ENCODE data around the gene DNAL4.

DNAL4 gene

GRCh38 chr22:38782402-38783094 lies 11.4 kb downstream of the DNAL4 start:
- H3K4me3 ChIP-seq (ENCODE audit: low read length), result no peak overlapping the region
- no peak overlapping the region for H3K27ac ChIP-seq (ENCODE audit: low read length)
- no peaks in the 10 kb centered on the region for H3K36me3 ChIP-seq (ENCODE audit: control insufficient read depth, low read depth, low read length)
- H3K9ac ChIP-seq (ENCODE audit: low read length), result no peak overlapping the region
- no peaks in the 10 kb centered on the region for H3K27me3 ChIP-seq (ENCODE audit: control insufficient read depth, insufficient read depth, low read length)
- no peaks in the 10 kb centered on the region for H3K9me3 ChIP-seq (ENCODE audit: control insufficient read depth, low read depth, low read length)
- peaks cover 6% of the 10 kb centered on the region for H3K4me1 ChIP-seq (ENCODE audit: control insufficient read depth, low read depth, low read length)

GRCh38 chr22:38781033-38781432 lies 12.9 kb downstream of the DNAL4 start:
- Histone ChIP-seq H3K9ac (ENCODE audit: low read length) (no peak overlapping the region), H3K4me3 (ENCODE audit: low read length) (no peak overlapping the region), H3K27ac (ENCODE audit: low read length) (no peak overlapping the region), H3K4me1 (ENCODE audit: control insufficient read depth, low read depth, low read length) (peaks cover 6% of the 10 kb centered on the region), H3K9me3 (ENCODE audit: control insufficient read depth, low read depth, low read length) (no peaks in the 10 kb centered on the region), H3K27me3 (ENCODE audit: control insufficient read depth, insufficient read depth, low read length) (no peaks in the 10 kb centered on the region), H3K36me3 (ENCODE audit: control insufficient read depth, low read depth, low read length) (no peaks in the 10 kb centered on the region)

GRCh38 chr22:38777087-38777671 lies 16.8 kb downstream of the DNAL4 start:
- H3K4me3 ChIP-seq (ENCODE audit: low read length), result no peak overlapping the region
- no peaks in the 10 kb centered on the region for H3K27me3 ChIP-seq (ENCODE audit: control insufficient read depth, insufficient read depth, low read length)
- no peaks in the 10 kb centered on the region for H3K9me3 ChIP-seq (ENCODE audit: control insufficient read depth, low read depth, low read length)
- no peaks in the 10 kb centered on the region for H3K36me3 ChIP-seq (ENCODE audit: control insufficient read depth, low read depth, low read length)
- H3K9ac ChIP-seq (ENCODE audit: low read length), result no peak overlapping the region
- H3K27ac ChIP-seq (ENCODE audit: low read length), result no peak overlapping the region
- peaks cover under 1% of the 10 kb centered on the region for H3K4me1 ChIP-seq (ENCODE audit: control insufficient read depth, low read depth, low read length)

- H3K4me1 ChIP-seq (ENCODE audit: control insufficient read depth, low read depth, low read length), result no peaks in the 10 kb centered on the region
- no peak overlapping the region for H3K9ac ChIP-seq (ENCODE audit: low read length)
- H3K36me3 ChIP-seq (ENCODE audit: control insufficient read depth, low read depth, low read length), result no peaks in the 10 kb centered on the region
- H3K27me3 ChIP-seq (ENCODE audit: control insufficient read depth, insufficient read depth, low read length), result no peaks in the 10 kb centered on the region
- H3K9me3 ChIP-seq (ENCODE audit: control insufficient read depth, low read depth, low read length), result no peaks in the 10 kb centered on the region
- H3K4me3 ChIP-seq (ENCODE audit: low read length), result no peak overlapping the region
- no peak overlapping the region for H3K27ac ChIP-seq (ENCODE audit: low read length)
These were observed 17.9 kb downstream of the DNAL4 start for GRCh38 chr22:38776086-38776485.

- H3K36me3 ChIP-seq (ENCODE audit: control insufficient read depth, low read depth, low read length), result no peaks in the 10 kb centered on the region
- no peak overlapping the region for H3K9ac ChIP-seq (ENCODE audit: low read length)
- H3K9me3 ChIP-seq (ENCODE audit: control insufficient read depth, low read depth, low read length), result no peaks in the 10 kb centered on the region
- H3K27ac ChIP-seq (ENCODE audit: low read length), result no peak overlapping the region
- H3K4me3 ChIP-seq (ENCODE audit: low read length), result no peak overlapping the region
- H3K27me3 ChIP-seq (ENCODE audit: control insufficient read depth, insufficient read depth, low read length), result no peaks in the 10 kb centered on the region
- no peaks in the 10 kb centered on the region for H3K4me1 ChIP-seq (ENCODE audit: control insufficient read depth, low read depth, low read length)
These were observed 18.3 kb downstream of the DNAL4 start for GRCh38 chr22:38775656-38776055.

- H3K9ac ChIP-seq (ENCODE audit: low read length), result no peak overlapping the region
- no peaks in the 10 kb centered on the region for H3K9me3 ChIP-seq (ENCODE audit: control insufficient read depth, low read depth, low read length)
- H3K4me1 ChIP-seq (ENCODE audit: control insufficient read depth, low read depth, low read length), result no peaks in the 10 kb centered on the region
- no peaks in the 10 kb centered on the region for H3K36me3 ChIP-seq (ENCODE audit: control insufficient read depth, low read depth, low read length)
- no peak overlapping the region for H3K27ac ChIP-seq (ENCODE audit: low read length)
- no peaks in the 10 kb centered on the region for H3K27me3 ChIP-seq (ENCODE audit: control insufficient read depth, insufficient read depth, low read length)
- H3K4me3 ChIP-seq (ENCODE audit: low read length), result no peak overlapping the region
These were observed 19.3 kb downstream of the DNAL4 start for GRCh38 chr22:38774496-38775166.

- Histone ChIP-seq H3K36me3 (ENCODE audit: control insufficient read depth, low read depth, low read length) (no peaks in the 10 kb centered on the region), H3K4me1 (ENCODE audit: control insufficient read depth, low read depth, low read length) (no peaks in the 10 kb centered on the region), H3K27me3 (ENCODE audit: control insufficient read depth, insufficient read depth, low read length) (no peaks in the 10 kb centered on the region)
These were observed 20.5 kb downstream of the DNAL4 start for GRCh38 chr22:38773363-38773946.

GRCh38 chr22:38772623-38772873 lies 21.4 kb downstream of the DNAL4 start:
- Histone ChIP-seq H3K27me3 (ENCODE audit: control insufficient read depth, insufficient read depth, low read length) (no peaks in the 10 kb centered on the region), H3K4me3 (ENCODE audit: low read length) (no peak overlapping the region), H3K36me3 (ENCODE audit: control insufficient read depth, low read depth, low read length) (no peaks in the 10 kb centered on the region), H3K4me1 (ENCODE audit: control insufficient read depth, low read depth, low read length) (no peaks in the 10 kb centered on the region), H3K9me3 (ENCODE audit: control insufficient read depth, low read depth, low read length) (no peaks in the 10 kb centered on the region), H3K27ac (ENCODE audit: low read length) (no peak overlapping the region), H3K9ac (ENCODE audit: low read length) (no peak overlapping the region)

More at GRCh38 chr22:38773363-38773946, 20.5 kb downstream of the DNAL4 start:
- H3K9me3 ChIP-seq (ENCODE audit: control insufficient read depth, low read depth, low read length), result no peaks in the 10 kb centered on the region
- no peak overlapping the region for H3K9ac ChIP-seq (ENCODE audit: low read length)
- H3K4me3 ChIP-seq (ENCODE audit: low read length), result no peak overlapping the region
- H3K27ac ChIP-seq (ENCODE audit: low read length), result no peak overlapping the region

- Histone ChIP-seq H3K27ac (ENCODE audit: low read length) (no peak overlapping the region), H3K27me3 (ENCODE audit: control insufficient read depth, insufficient read depth, low read length) (no peaks in the 10 kb centered on the region), H3K9ac (ENCODE audit: low read length) (no peak overlapping the region)
These were observed 23.5 kb downstream of the DNAL4 start for GRCh38 chr22:38770257-38770949.

GRCh38 chr22:38768036-38768435 lies 25.9 kb downstream of the DNAL4 start:
- Histone ChIP-seq H3K9ac (ENCODE audit: low read length) (no peak overlapping the region), H3K27ac (ENCODE audit: low read length) (no peak overlapping the region), H3K4me3 (ENCODE audit: low read length) (no peak overlapping the region), H3K4me1 (ENCODE audit: control insufficient read depth, low read depth, low read length) (no peaks in the 10 kb centered on the region), H3K36me3 (ENCODE audit: control insufficient read depth, low read depth, low read length) (no peaks in the 10 kb centered on the region), H3K27me3 (ENCODE audit: control insufficient read depth, insufficient read depth, low read length) (no peaks in the 10 kb centered on the region), H3K9me3 (ENCODE audit: control insufficient read depth, low read depth, low read length) (no peaks in the 10 kb centered on the region)

More at GRCh38 chr22:38770257-38770949, 23.5 kb downstream of the DNAL4 start:
- Histone ChIP-seq H3K4me1 (ENCODE audit: control insufficient read depth, low read depth, low read length) (no peaks in the 10 kb centered on the region), H3K36me3 (ENCODE audit: control insufficient read depth, low read depth, low read length) (no peaks in the 10 kb centered on the region), H3K4me3 (ENCODE audit: low read length) (no peak overlapping the region), H3K9me3 (ENCODE audit: control insufficient read depth, low read depth, low read length) (no peaks in the 10 kb centered on the region)

GRCh38 chr22:38767313-38767712 lies 26.6 kb downstream of the DNAL4 start:
- Histone ChIP-seq H3K27ac (ENCODE audit: low read length) (no peak overlapping the region), H3K9me3 (ENCODE audit: control insufficient read depth, low read depth, low read length) (no peaks in the 10 kb centered on the region), H3K4me1 (ENCODE audit: control insufficient read depth, low read depth, low read length) (no peaks in the 10 kb centered on the region), H3K36me3 (ENCODE audit: control insufficient read depth, low read depth, low read length) (no peaks in the 10 kb centered on the region), H3K9ac (ENCODE audit: low read length) (no peak overlapping the region), H3K27me3 (ENCODE audit: control insufficient read depth, insufficient read depth, low read length) (no peaks in the 10 kb centered on the region), H3K4me3 (ENCODE audit: low read length) (no peak overlapping the region)

All from iPS-18a (cell line).